ENCODE results near the gene HDAC2.
A peak's percentile ranks its signal among the peaks of the same experiment; 100 is the strongest.
"Not testable (repeated sequence)": the region's sequence is repeated elsewhere in the genome, so short reads cannot be mapped to it uniquely, and the experiment has no call there.

The HDAC2 gene

GRCh38 chr6:113997116-113997515 lies 26.2 kb upstream of the HDAC2 start:
- H3K4me3 ChIP-seq (replicated peaks; ENCODE audit: low read depth, low read length): no peak overlapping the region
- no peak for TF ChIP-seq CTCF (IDR thresholded peaks at IDR 0.05; ENCODE audit: insufficient read depth, low read length, poor library complexity, severe bottlenecking)
- no peak for DNase-seq (ENCODE audit: extremely low read depth, insufficient read length)

GRCh38 chr6:113995634-113996033 lies 24.7 kb upstream of the HDAC2 start:
- TF ChIP-seq CTCF (IDR thresholded peaks at IDR 0.05; ENCODE audit: insufficient read depth, low read length, poor library complexity, severe bottlenecking): no peak
- H3K27me3 ChIP-seq (replicated peaks; ENCODE audit: control insufficient read depth, insufficient read depth, low read length): no peaks in the 10 kb centered on the region
- no peaks in the 10 kb centered on the region for H3K36me3 ChIP-seq (ENCODE audit: control insufficient read depth, insufficient read depth, low read length)
- H3K4me3 ChIP-seq (replicated peaks; ENCODE audit: low read depth, low read length): no peak overlapping the region
- no peak for DNase-seq (ENCODE audit: extremely low read depth, insufficient read length)

More at GRCh38 chr6:113997116-113997515, 26.2 kb upstream of the HDAC2 start:
- no peaks in the 10 kb centered on the region for H3K36me3 ChIP-seq (ENCODE audit: control insufficient read depth, insufficient read depth, low read length)
- H3K27me3 ChIP-seq (replicated peaks; ENCODE audit: control insufficient read depth, insufficient read depth, low read length): no peaks in the 10 kb centered on the region; the same call in 1 of the 2 replicates

GRCh38 chr6:113994934-113995342 lies 24.0 kb upstream of the HDAC2 start:
- DNase-seq (ENCODE audit: extremely low read depth, insufficient read length): peak; percentile 20
- Histone ChIP-seq H3K4me3 (replicated peaks; ENCODE audit: low read depth, low read length) (no peak overlapping the region), H3K36me3 (ENCODE audit: control insufficient read depth, insufficient read depth, low read length) (no peaks in the 10 kb centered on the region), H3K27me3 (replicated peaks; ENCODE audit: control insufficient read depth, insufficient read depth, low read length) (no peaks in the 10 kb centered on the region)
- peak; percentile 72 for TF ChIP-seq CTCF (IDR thresholded peaks at IDR 0.05; ENCODE audit: insufficient read depth, low read length, poor library complexity, severe bottlenecking)

GRCh38 chr6:113989675-113990074 lies 18.7 kb upstream of the HDAC2 start:
- H3K27me3 ChIP-seq (replicated peaks; ENCODE audit: control insufficient read depth, insufficient read depth, low read length): no peaks in the 10 kb centered on the region
- TF ChIP-seq CTCF (IDR thresholded peaks at IDR 0.05; ENCODE audit: insufficient read depth, low read length, poor library complexity, severe bottlenecking): no peak
- H3K4me3 ChIP-seq (replicated peaks; ENCODE audit: low read depth, low read length): no peak overlapping the region
- no peak for DNase-seq (ENCODE audit: extremely low read depth, insufficient read length)
- H3K36me3 ChIP-seq (ENCODE audit: control insufficient read depth, insufficient read depth, low read length): no peaks in the 10 kb centered on the region

- DNase-seq (ENCODE audit: extremely low read depth, insufficient read length); H3K4me3 ChIP-seq (replicated peaks; ENCODE audit: low read depth, low read length); H3K36me3 ChIP-seq (ENCODE audit: control insufficient read depth, insufficient read depth, low read length); H3K27me3 ChIP-seq (replicated peaks; ENCODE audit: control insufficient read depth, insufficient read depth, low read length): not testable (repeated sequence)
Measured at GRCh38 chr6:113982675-113983074, 11.7 kb upstream of the HDAC2 start.

- DNase-seq (ENCODE audit: extremely low read depth, insufficient read length): no peak
- no peak for TF ChIP-seq CTCF (IDR thresholded peaks at IDR 0.05; ENCODE audit: insufficient read depth, low read length, poor library complexity, severe bottlenecking)
- Histone ChIP-seq H3K4me3 (replicated peaks; ENCODE audit: low read depth, low read length) (no peak overlapping the region), H3K27me3 (replicated peaks; ENCODE audit: control insufficient read depth, insufficient read depth, low read length) (no peaks in the 10 kb centered on the region), H3K36me3 (ENCODE audit: control insufficient read depth, insufficient read depth, low read length) (no peaks in the 10 kb centered on the region)
Measured at GRCh38 chr6:113982055-113982550, 11.2 kb upstream of the HDAC2 start.
